H9 (cell line): ENCODE results near the gene PHLDB1. TPM values are rescaled to one million over a fixed set of nuclear protein-coding genes. Genes with fewer than 3 reads are reported as not detected.
A peak's percentile ranks its signal among the peaks of the same experiment; 100 is the strongest.

Experiments
- DNase-seq: peaks from one replicate; pipeline ENCODE4 v3.0.0-alpha.2; 2017
- H2AFZ ChIP-seq: one replicate; pipeline ENCODE4 v1.6.1; 2013; ENCODE audit warnings: mild to moderate bottlenecking, low read length, control low read depth, moderate library complexity
- H2AK5ac ChIP-seq: 2 replicates; pipeline ENCODE4 v1.6.1; 2013; ENCODE audit warnings: low read length, control low read depth, mixed read lengths; ENCODE audit not compliant: insufficient read length
- H2BK120ac ChIP-seq: one replicate; pipeline ENCODE4 v1.6.1; 2013; ENCODE audit warnings: low read depth, mild to moderate bottlenecking, low read length, control low read depth, inconsistent platforms; ENCODE audit not compliant: poor library complexity, severe bottlenecking
- H2BK12ac ChIP-seq: 2 replicates; pipeline ENCODE4 v1.6.1; 2013; ENCODE audit warnings: low read length, control low read depth, mixed read lengths, low read depth; ENCODE audit not compliant: insufficient read length
- H2BK15ac ChIP-seq: 2 replicates; pipeline ENCODE4 v1.6.1; 2013; ENCODE audit warnings: low read depth, low read length, control low read depth
- H2BK20ac ChIP-seq: one replicate; pipeline ENCODE4 v1.6.1; 2013; ENCODE audit warnings: low read depth, mild to moderate bottlenecking, low read length, control low read depth, inconsistent platforms; ENCODE audit not compliant: poor library complexity, severe bottlenecking
- H2BK5ac ChIP-seq: 2 replicates; pipeline ENCODE4 v1.6.1; 2013; ENCODE audit warnings: low read length, control low read depth, mixed read lengths; ENCODE audit not compliant: insufficient read length
- H3K14ac ChIP-seq: 2 replicates; pipeline ENCODE4 v1.6.1; 2013; ENCODE audit warnings: low read length, control low read depth; ENCODE audit not compliant: insufficient read depth
- H3K18ac ChIP-seq: 2 replicates; pipeline ENCODE4 v1.6.1; 2013; ENCODE audit warnings: low read depth, mild to moderate bottlenecking, mixed read lengths, low read length, control low read depth; ENCODE audit not compliant: insufficient read length
- H3K23ac ChIP-seq: 2 replicates; pipeline ENCODE4 v1.6.1; 2013; ENCODE audit warnings: low read length, control low read depth, mixed read lengths, low read depth; ENCODE audit not compliant: insufficient read length
- H3K23me2 ChIP-seq: 2 replicates; pipeline ENCODE4 v1.6.1; 2013; ENCODE audit warnings: low read depth, mild to moderate bottlenecking, mixed read lengths, low read length, control low read depth; ENCODE audit not compliant: insufficient read length, poor library complexity, severe bottlenecking
- H3K27ac ChIP-seq: 2 replicates; pipeline ENCODE4 v1.5.1; 2013; ENCODE audit warnings: low read length, control low read depth, mixed read lengths, low read depth; ENCODE audit not compliant: insufficient read length
- H3K27me3 ChIP-seq: 2 replicates; pipeline ENCODE4 v1.6.1; 2013; ENCODE audit warnings: low read length, control low read depth, inconsistent platforms; ENCODE audit not compliant: insufficient read depth
- H3K4ac ChIP-seq: 2 replicates; pipeline ENCODE4 v1.6.1; 2013; ENCODE audit warnings: low read depth, mild to moderate bottlenecking, control low read depth, inconsistent platforms, low read length, moderate library complexity
- H3K4me1 ChIP-seq: 2 replicates; pipeline ENCODE4 v1.6.1; 2013; ENCODE audit warnings: low read length, control low read depth, inconsistent platforms; ENCODE audit not compliant: insufficient read depth
- H3K4me2 ChIP-seq: 2 replicates; pipeline ENCODE4 v1.6.1; 2013; ENCODE audit warnings: low read length, control low read depth, mixed read lengths; ENCODE audit not compliant: insufficient read length, insufficient read depth
- H3K56ac ChIP-seq: 2 replicates; pipeline ENCODE4 v1.6.1; 2013; ENCODE audit warnings: low read depth, mild to moderate bottlenecking, mixed read lengths, low read length, control low read depth; ENCODE audit not compliant: insufficient read length
- H3K79me1 ChIP-seq: 2 replicates; pipeline ENCODE4 v1.6.1; 2013; ENCODE audit warnings: low read depth, mild to moderate bottlenecking, moderate library complexity, low read length, control low read depth, inconsistent platforms; ENCODE audit not compliant: insufficient read depth, poor library complexity, severe bottlenecking
- H3K79me2 ChIP-seq: 2 replicates; pipeline ENCODE4 v1.6.1; 2013; ENCODE audit warnings: low read length, control low read depth, inconsistent platforms; ENCODE audit not compliant: insufficient read depth
- H3K9ac ChIP-seq: 2 replicates; pipeline ENCODE4 v1.6.1; 2013; ENCODE audit warnings: low read length, control low read depth, mixed read lengths; ENCODE audit not compliant: insufficient read length; ENCODE audit errors: extremely low read depth
- H3K9me3 ChIP-seq: one replicate; pipeline ENCODE4 v1.6.1; 2013; ENCODE audit warnings: low read depth, low read length, inconsistent platforms; ENCODE audit not compliant: control insufficient read depth
- H3T11ph ChIP-seq: one replicate; pipeline ENCODE4 v1.6.1; 2013; ENCODE audit warnings: mild to moderate bottlenecking, low read length, control low read depth, inconsistent platforms
- H4K20me1 ChIP-seq: one replicate; pipeline ENCODE4 v1.6.1; 2013; ENCODE audit not compliant: control insufficient read depth, insufficient read length, insufficient read depth
- H4K5ac ChIP-seq: 2 replicates; pipeline ENCODE4 v1.6.1; 2013; ENCODE audit warnings: low read depth, mild to moderate bottlenecking, mixed read lengths, low read length, control low read depth; ENCODE audit not compliant: insufficient read length
- H4K8ac ChIP-seq: replicated peaks from 2 replicates; pipeline ENCODE4 v1.6.1; 2013; ENCODE audit warnings: low read length, control low read depth, mixed read lengths, low read depth; ENCODE audit not compliant: insufficient read length
- H4K91ac ChIP-seq: 2 replicates; pipeline ENCODE4 v1.6.1; 2013; ENCODE audit warnings: low read depth, mild to moderate bottlenecking, moderate library complexity, mixed read lengths, low read length, control low read depth; ENCODE audit not compliant: insufficient read length
- H3K27ac Mint-ChIP-seq, 3 experiments: 2 replicates in 2 of 3; 3 replicates in 1 of 3; pipeline ENCODE4 v1.8.0; 2020 to 2021; ENCODE audit warnings: mixed read lengths in 3 of 3, mild to moderate bottlenecking in 1 of 3, moderate library complexity in 1 of 3
- H3K27me3 Mint-ChIP-seq: 2 replicates; pipeline ENCODE4 v1.8.0; 2021; ENCODE audit warnings: low read depth, mild to moderate bottlenecking, moderate library complexity, mixed read lengths
- H3K36me3 Mint-ChIP-seq, 3 experiments: 2 replicates in 2 of 3; 3 replicates in 1 of 3; pipeline ENCODE4 v1.8.0; 2020 to 2021; ENCODE audit warnings: low read depth in 3 of 3, mixed read lengths in 3 of 3; ENCODE audit not compliant: insufficient read depth in 1 of 3
- H3K4me1 Mint-ChIP-seq, 2 experiments: 2 replicates each; pipeline ENCODE4 v1.8.0; 2020; ENCODE audit warnings: mixed read lengths in 2 of 2
- H3K4me3 Mint-ChIP-seq, 2 experiments: 2 replicates in 1 of 2; 3 replicates in 1 of 2; pipeline ENCODE4 v1.8.0; 2020 to 2021; ENCODE audit warnings: mild to moderate bottlenecking in 2 of 2, mixed read lengths in 2 of 2, moderate library complexity in 1 of 2
- H3K9me3 Mint-ChIP-seq, 2 experiments: 2 replicates in 1 of 2; 3 replicates in 1 of 2; pipeline ENCODE4 v1.8.0; 2020; ENCODE audit warnings: mild to moderate bottlenecking in 2 of 2, mixed read lengths in 2 of 2, moderate library complexity in 1 of 2
- WGBS: extraction: QIAGEN DNeasy Blood & Tissue Kit; methylation state at CpG from one replicate; pipeline ENCODE4 v1.1.7; 2013; ENCODE audit warnings: missing lambda C conversion rate, low lambda C conversion rate, mixed read lengths; ENCODE audit not compliant: insufficient read length; ENCODE audit errors: extremely low coverage; 5-methylcytosine and 5-hydroxymethylcytosine counted together
- total RNA-seq: library from RNA; stranded (reverse); gene quantifications from 2 replicates; pipeline ENCODE4 v1.2.1, GENCODE V29; 2021
- TF ChIP-seq, protein P1 (sequence below): fragments of 200-600 bp; sonication (generic); conservative IDR thresholded peaks from 3 replicates; pipeline ENCODE4 v1.8.0; 2021; ENCODE audit warnings: antibody characterized with exemption, mild to moderate bottlenecking

Gene PHLDB1
- total RNA-seq, 1 experiment from 2014 or later = 56.0 TPM

DNA sequence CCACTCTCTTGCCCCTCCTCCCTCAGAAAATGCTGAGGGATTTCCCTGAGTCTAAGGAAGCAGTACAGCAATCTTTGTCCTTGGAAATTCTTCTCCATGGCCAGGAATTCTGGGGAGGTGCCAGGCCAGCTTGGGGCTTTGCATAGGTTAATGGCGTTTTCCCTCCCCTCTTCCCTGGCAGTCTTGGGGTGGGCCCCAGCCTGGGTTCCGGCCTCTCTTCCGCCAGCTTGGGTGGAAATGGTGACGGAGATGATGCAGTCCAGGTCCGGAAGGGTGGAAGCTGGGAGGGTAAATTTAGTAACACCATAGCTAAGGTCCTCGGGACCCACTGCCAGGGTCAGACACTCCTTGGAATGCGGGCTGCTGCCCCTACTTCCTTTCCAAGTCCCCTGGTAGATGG, 5.0 kb downstream of the PHLDB1 start:
- Histone ChIP-seq H2BK15ac (no peak overlapping the region), H3K79me2 (no peaks in the 10 kb centered on the region), H4K8ac (no peak overlapping the region), H2BK12ac (no peak overlapping the region), H3K27me3 (peaks cover 32% of the 10 kb centered on the region), H3K18ac (no peak overlapping the region), H3K9ac (no peak overlapping the region), H3K4me1 (peaks cover 15% of the 10 kb centered on the region), H3T11ph (no peak overlapping the region), H3K23ac (no peak overlapping the region), H4K20me1 (no peaks in the 10 kb centered on the region), H2AK5ac (no peak overlapping the region), H3K79me1 (no peaks in the 10 kb centered on the region), H2BK120ac (no peak overlapping the region), H2BK20ac (no peak overlapping the region), H3K9me3 (no peaks in the 10 kb centered on the region), H4K5ac (no peak overlapping the region), H3K27ac (no peak overlapping the region), H4K91ac (no peak overlapping the region), H2BK5ac (no peak overlapping the region), H3K14ac (no peak overlapping the region), H3K56ac (no peak overlapping the region), H3K4ac (no peak overlapping the region), H2AFZ (no peak overlapping the region), H3K4me2 (no peak overlapping the region), H3K23me2 (peaks cover 16% of the 10 kb centered on the region)
- WGBS = no CpG with 5 or more reads among the region's 7 CpGs
- Mint-ChIP-seq H3K4me3 (no peak overlapping the region; a peak in 2 of 5 replicates), H3K9me3 (peaks cover 0 to 6% of the 10 kb centered on the region in 2 experiments; a peak in 3 of 5 replicates), H3K27me3 (peaks cover 48% of the 10 kb centered on the region), H3K4me1 (peaks cover 64 to 69% of the 10 kb centered on the region in 2 experiments), H3K27ac (peak overlapping the region in 1 of 3 experiments; percentile 59; a peak in 1 of 7 replicates), H3K36me3 (peaks cover 0 to 4% (median 0%) of the 10 kb centered on the region in 3 experiments; a peak in 3 of 7 replicates)
- TF ChIP-seq, protein P1, sequence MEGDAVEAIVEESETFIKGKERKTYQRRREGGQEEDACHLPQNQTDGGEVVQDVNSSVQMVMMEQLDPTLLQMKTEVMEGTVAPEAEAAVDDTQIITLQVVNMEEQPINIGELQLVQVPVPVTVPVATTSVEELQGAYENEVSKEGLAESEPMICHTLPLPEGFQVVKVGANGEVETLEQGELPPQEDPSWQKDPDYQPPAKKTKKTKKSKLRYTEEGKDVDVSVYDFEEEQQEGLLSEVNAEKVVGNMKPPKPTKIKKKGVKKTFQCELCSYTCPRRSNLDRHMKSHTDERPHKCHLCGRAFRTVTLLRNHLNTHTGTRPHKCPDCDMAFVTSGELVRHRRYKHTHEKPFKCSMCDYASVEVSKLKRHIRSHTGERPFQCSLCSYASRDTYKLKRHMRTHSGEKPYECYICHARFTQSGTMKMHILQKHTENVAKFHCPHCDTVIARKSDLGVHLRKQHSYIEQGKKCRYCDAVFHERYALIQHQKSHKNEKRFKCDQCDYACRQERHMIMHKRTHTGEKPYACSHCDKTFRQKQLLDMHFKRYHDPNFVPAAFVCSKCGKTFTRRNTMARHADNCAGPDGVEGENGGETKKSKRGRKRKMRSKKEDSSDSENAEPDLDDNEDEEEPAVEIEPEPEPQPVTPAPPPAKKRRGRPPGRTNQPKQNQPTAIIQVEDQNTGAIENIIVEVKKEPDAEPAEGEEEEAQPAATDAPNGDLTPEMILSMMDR = no peak
- peak; percentile 26 for DNase-seq
